Liver (tissue), 9 donors: ENCODE data around the gene PTH1R. TPM values are rescaled to one million over a fixed set of nuclear protein-coding genes. Genes with fewer than 3 reads are reported as not detected.

ENCODE experiments used
- DNase-seq: peaks from one replicate; pipeline ENCODE4 v3.0.0-alpha.2; 2017; ENCODE audit warnings: low spot score
- H3K27ac ChIP-seq, 2 donors: one replicate each; pipeline ENCODE4 v1.7.0; 2013; ENCODE audit warnings: inconsistent platforms in 2 of 2, low read length in 2 of 2, control low read depth in 1 of 2, low read depth in 1 of 2, mild to moderate bottlenecking in 1 of 2
- H3K27me3 ChIP-seq, 4 donors: one replicate each; pipeline versions ENCODE4 v1.6.1 to v1.7.0; 2013; ENCODE audit warnings: low read length in 3 of 4, inconsistent platforms in 1 of 4, mild to moderate bottlenecking in 1 of 4, moderate library complexity in 1 of 4; ENCODE audit not compliant: control insufficient read depth in 4 of 4, insufficient read depth in 4 of 4
- H3K36me3 ChIP-seq, 4 donors: one replicate each; pipeline versions ENCODE4 v1.6.1 to v1.7.0; 2013; ENCODE audit warnings: low read length in 3 of 4, mild to moderate bottlenecking in 3 of 4, low read depth in 1 of 4, moderate library complexity in 1 of 4; ENCODE audit not compliant: control insufficient read depth in 4 of 4, insufficient read depth in 3 of 4
- H3K4me1 ChIP-seq, 4 donors: one replicate each; pipeline versions ENCODE4 v1.6.1 to v1.7.0; 2013; ENCODE audit warnings: low read length in 3 of 4, mild to moderate bottlenecking in 3 of 4, moderate library complexity in 1 of 4; ENCODE audit not compliant: control insufficient read depth in 4 of 4, insufficient read depth in 4 of 4
- H3K4me3 ChIP-seq, 3 donors: one replicate each; pipeline versions ENCODE4 v1.6.1 to v1.7.0; 2013; ENCODE audit warnings: low read length in 3 of 3, control low read depth in 1 of 3, low read depth in 1 of 3, mild to moderate bottlenecking in 1 of 3
- H3K9ac ChIP-seq, 2 donors: one replicate each; pipeline ENCODE4 v1.7.0; 2013; ENCODE audit warnings: low read length in 2 of 2, mild to moderate bottlenecking in 2 of 2, moderate library complexity in 2 of 2, control low read depth in 1 of 2, low read depth in 1 of 2
- H3K9me3 ChIP-seq, 4 donors: one replicate each; pipeline versions ENCODE4 v1.6.1 to v1.7.0; 2013; ENCODE audit warnings: low read length in 3 of 4; ENCODE audit not compliant: control insufficient read depth in 4 of 4
- ATF3 ChIP-seq: IDR thresholded peaks from 2 replicates; pipeline ENCODE4 v1.6.1; 2016; ENCODE audit warnings: antibody characterized with exemption
- CTCF ChIP-seq: fragments of 150-350 bp; IDR thresholded peaks from 2 replicates; pipeline ENCODE4 v1.5.1; 2017; ENCODE audit warnings: improper control_type of control experiment, low read depth, low read length; ENCODE audit not compliant: missing input control
- EGR1 ChIP-seq, 2 donors: IDR thresholded peaks; 2 replicates each; pipeline ENCODE4 v1.6.1; 2016 to 2018; ENCODE audit warnings: antibody characterized with exemption in 2 of 2, low read depth in 2 of 2
- FOXA1 ChIP-seq: IDR thresholded peaks from 2 replicates; pipeline ENCODE4 v1.6.1; 2016; ENCODE audit warnings: antibody characterized with exemption
- FOXA2 ChIP-seq: IDR thresholded peaks from 2 replicates; pipeline ENCODE4 v1.6.1; 2016; ENCODE audit warnings: antibody characterized with exemption
- GABPA ChIP-seq, 2 donors: IDR thresholded peaks in 1 of 2; conservative IDR thresholded peaks in 1 of 2; 2 replicates each; pipeline ENCODE4 v1.6.1; 2016; ENCODE audit warnings: antibody characterized with exemption in 2 of 2, mild to moderate bottlenecking in 1 of 2, moderate library complexity in 1 of 2
- HNF4A ChIP-seq, 2 donors: conservative IDR thresholded peaks; 2 replicates each; pipeline ENCODE4 v1.6.1; 2016; ENCODE audit warnings: antibody characterized with exemption in 2 of 2, mild to moderate bottlenecking in 2 of 2
- JUND ChIP-seq, 2 donors: IDR thresholded peaks; 2 replicates each; pipeline ENCODE4 v1.6.1; 2016; ENCODE audit warnings: antibody characterized with exemption in 2 of 2
- MAX ChIP-seq: IDR thresholded peaks from 2 replicates; pipeline ENCODE4 v1.6.1; 2016; ENCODE audit warnings: antibody characterized with exemption
- NR2F2 ChIP-seq: IDR thresholded peaks from 2 replicates; pipeline ENCODE4 v1.6.1; 2016; ENCODE audit warnings: antibody characterized with exemption
- RAD21 ChIP-seq, 2 donors: IDR thresholded peaks; 2 replicates each; pipeline ENCODE4 v1.6.1; 2016; ENCODE audit warnings: antibody characterized with exemption in 2 of 2, mild to moderate bottlenecking in 2 of 2
- RXRA ChIP-seq, 2 donors: IDR thresholded peaks; 2 replicates each; pipeline ENCODE4 v1.6.1; 2017 to 2018; ENCODE audit warnings: antibody characterized with exemption in 2 of 2, mild to moderate bottlenecking in 1 of 2
- SP1 ChIP-seq: IDR thresholded peaks from 2 replicates; pipeline ENCODE4 v1.6.1; 2018; ENCODE audit warnings: antibody characterized with exemption, mild to moderate bottlenecking
- TAF1 ChIP-seq: conservative IDR thresholded peaks from 2 replicates; pipeline ENCODE4 v1.6.1; 2016; ENCODE audit warnings: antibody characterized with exemption, mild to moderate bottlenecking
- YY1 ChIP-seq: IDR thresholded peaks from 2 replicates; pipeline ENCODE4 v1.6.1; 2016; ENCODE audit warnings: antibody characterized with exemption, mild to moderate bottlenecking
- ZBTB33 ChIP-seq: IDR thresholded peaks from 2 replicates; pipeline ENCODE4 v1.6.1; 2016; ENCODE audit warnings: antibody characterized with exemption
- WGBS: extraction: QIAGEN DNeasy Blood & Tissue Kit; methylation state at CpG from one replicate; pipeline ENCODE4 v1.1.7; 2013; 5-methylcytosine and 5-hydroxymethylcytosine counted together
- polyA plus RNA-seq, 2 donors: library from polyadenylated mRNA; stranded (reverse) in 1 of 2; unstranded in 1 of 2; fragments of 200-250 nt in 1 of 2; fragments of >200 nt in 1 of 2; fragmentation: Nextera tagmentation in 1 of 2; extraction: Ambion mirVana in 1 of 2; gene quantifications; one replicate each; pipeline versions ENCODE4 v1.2.1 to v1.2.3, GENCODE V29; 2013 to 2015
- total RNA-seq, 2 donors: library from RNA; depleted of rRNA; stranded (reverse); fragments of >200 nt; gene quantifications; one replicate each; pipeline ENCODE4 v1.2.3, GENCODE V29; 2014
- donor health status: healthy.
- donor health status: healthy.
- donor health status: healthy.
- donor health status: healthy.
- donor health status: healthy.

The PTH1R gene
- total and polyA plus RNA-seq, 4 donors = 7.2 to 28.4 (median 23.6) TPM

- TF ChIP-seq RAD21 (IDR thresholded peaks at IDR 0.05) = no peak
Measured at GRCh38 chr3:46906471-46907058, 29.0 kb downstream of the PTH1R start (continued).

- WGBS = 78% methylated on average over 12 of the region's 12 CpGs
- no peak for DNase-seq
- no peaks in the 10 kb centered on the region for H3K9me3 ChIP-seq
- no peak overlapping the region for H3K4me3 ChIP-seq
- TF ChIP-seq RAD21 (IDR thresholded peaks at IDR 0.05) (no peak), MAX (no peak), RXRA (IDR thresholded peaks at IDR 0.05) (no peak), YY1 (no peak), SP1 (no peak)
- peaks cover 5 to 22% (median 18%) of the 10 kb centered on the region in 4 donors for H3K4me1 ChIP-seq
- no peaks in the 10 kb centered on the region for H3K27me3 ChIP-seq
- no peak overlapping the region for H3K9ac ChIP-seq
- H3K27ac ChIP-seq = no peak overlapping the region
- H3K36me3 ChIP-seq = no peaks in the 10 kb centered on the region
Measured at GRCh38 chr3:46907271-46907670, 29.8 kb downstream of the PTH1R start.

GRCh38 chr3:46907960-46908293, 30.4 kb downstream of the PTH1R start:
- Histone ChIP-seq H3K4me1 (peaks cover 5 to 22% (median 18%) of the 10 kb centered on the region in 4 donors), H3K9me3 (no peaks in the 10 kb centered on the region), H3K27me3 (no peaks in the 10 kb centered on the region), H3K27ac (peak overlapping the region in 1 of 2 donors; percentile 44), H3K36me3 (no peaks in the 10 kb centered on the region), H3K9ac (no peak overlapping the region), H3K4me3 (no peak overlapping the region)
- TF ChIP-seq RXRA (IDR thresholded peaks at IDR 0.05) (peak in 1 of 2 donors; percentile 17), ZBTB33 (no peak)
- WGBS = 16% methylated on average over 1 of the region's 1 CpG
- no peak for DNase-seq

- no peaks in the 10 kb centered on the region for H3K9me3 ChIP-seq
- H3K27ac ChIP-seq = peak overlapping the region; percentile 44 to 66
- DNase-seq = no peak
- H3K9ac ChIP-seq = no peak overlapping the region
- H3K27me3 ChIP-seq = no peaks in the 10 kb centered on the region
- no peak overlapping the region for H3K4me3 ChIP-seq
- H3K4me1 ChIP-seq = peaks cover 5 to 22% (median 18%) of the 10 kb centered on the region in 4 donors
- H3K36me3 ChIP-seq = no peaks in the 10 kb centered on the region
- WGBS = 56% methylated on average over 24 of the region's 24 CpGs
- peak; percentile 67 to 68 for TF ChIP-seq RAD21 (IDR thresholded peaks at IDR 0.05)
- peak; percentile 36 for TF ChIP-seq CTCF
- no peak for TF ChIP-seq YY1
- TF ChIP-seq RXRA (IDR thresholded peaks at IDR 0.05) = peak in 1 of 2 donors; percentile 2
- TF ChIP-seq HNF4A (conservative IDR thresholded peaks at IDR 0.05) = peak in 1 of 2 donors; percentile 39
- TF ChIP-seq FOXA1 = no peak
- TF ChIP-seq ZBTB33 = no peak
- no peak for TF ChIP-seq MAX
- no peak for TF ChIP-seq TAF1
- TF ChIP-seq EGR1 (IDR thresholded peaks at IDR 0.05; ENCODE audit: low read depth in 2 of 2) = no peak
- TF ChIP-seq SP1 = no peak
- TF ChIP-seq FOXA2 = no peak
- TF ChIP-seq ATF3 = no peak
- TF ChIP-seq JUND (IDR thresholded peaks at IDR 0.05) = no peak
- TF ChIP-seq GABPA (IDR thresholded peaks at IDR 0.05 in 1 of 2, conservative IDR thresholded peaks at IDR 0.05 in 1 of 2) = no peak
- TF ChIP-seq NR2F2 = no peak
Measured at GRCh38 chr3:46908294-46908985, 30.9 kb downstream of the PTH1R start.
